ENCODE measurements around the gene DNAH8.
"Not testable (repeated sequence)": the region's sequence is repeated elsewhere in the genome, so short reads cannot be mapped to it uniquely, and the experiment has no call there.

DNAH8 gene

DNA sequence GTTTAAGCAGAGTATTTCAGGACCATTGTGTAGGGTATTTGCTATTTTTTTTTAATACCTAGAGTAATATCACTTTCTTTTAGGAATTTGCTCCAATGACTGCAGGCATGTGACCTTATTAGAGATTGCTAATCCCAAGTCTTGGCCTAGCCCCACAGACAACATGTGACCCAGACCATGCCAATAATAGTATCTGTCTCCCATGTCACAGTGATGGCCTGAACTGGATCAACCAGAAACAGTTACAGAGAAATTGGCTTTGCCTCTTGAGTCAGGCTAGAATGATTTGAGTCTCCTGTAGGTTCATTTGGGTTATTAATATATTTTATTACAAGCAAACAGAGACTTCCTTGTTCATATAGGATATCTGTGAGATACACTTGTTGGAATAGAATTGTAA is 116.8 kb downstream of the DNAH8 start:
- no peak for DNase-seq

DNA sequence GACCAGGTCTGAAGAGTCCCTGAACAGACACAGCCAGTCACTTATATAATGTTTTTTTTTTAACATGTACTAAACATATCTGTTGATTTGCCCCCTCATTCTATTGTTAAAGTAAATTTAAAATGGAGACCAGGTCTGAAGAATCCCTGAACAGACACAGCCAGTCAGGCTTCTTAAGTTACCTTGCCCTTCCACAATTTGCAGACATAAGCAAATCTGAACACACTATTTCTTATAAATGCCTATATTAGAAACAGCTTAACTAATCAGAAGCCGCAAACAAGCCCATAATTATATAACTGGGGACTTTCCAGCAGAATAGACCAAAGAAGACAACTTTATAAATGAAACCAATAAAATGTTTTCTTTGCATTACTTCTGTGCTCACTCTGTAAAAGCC is 118.2 kb downstream of the DNAH8 start:
- no peak for DNase-seq

DNA sequence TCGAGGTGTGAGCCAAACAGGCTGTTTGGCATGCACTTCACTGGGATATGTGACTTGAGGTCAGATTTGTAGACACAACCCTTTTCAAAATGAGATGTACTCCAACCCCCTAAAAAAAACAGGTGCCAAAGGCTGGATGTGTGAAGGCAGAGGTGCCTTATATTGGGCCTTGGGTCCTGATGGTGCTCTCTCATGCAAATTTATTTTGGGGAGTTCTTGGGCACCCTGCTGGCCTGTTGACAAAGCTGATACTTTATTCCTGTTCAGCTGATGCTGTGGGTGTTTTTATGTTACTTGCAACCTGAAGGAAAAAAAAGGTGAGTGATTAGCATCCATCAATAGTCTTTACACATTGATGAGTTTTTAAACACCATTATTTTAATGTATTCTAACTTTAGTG is 121.5 kb downstream of the DNAH8 start:
- DNase-seq: no peak

DNA sequence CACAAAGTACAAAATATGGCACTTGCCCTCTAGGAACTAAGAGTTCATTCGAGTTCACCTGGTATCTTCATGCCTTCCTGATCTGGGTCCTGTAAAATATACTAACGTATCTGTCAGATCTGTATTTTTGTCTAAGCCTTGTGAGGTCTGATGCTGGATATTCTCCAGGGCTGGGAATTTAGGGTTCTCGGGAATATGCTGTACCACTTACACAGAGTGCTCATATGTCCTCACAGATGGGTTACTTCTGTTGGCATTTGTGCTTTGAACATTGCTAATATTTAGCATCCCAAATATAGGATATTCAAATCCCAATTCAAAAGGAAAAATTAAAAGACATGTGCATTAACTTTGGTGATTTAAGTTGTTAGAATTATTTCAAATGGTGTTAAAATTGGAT is 122.0 kb downstream of the DNAH8 start:
- no peak for DNase-seq

DNA sequence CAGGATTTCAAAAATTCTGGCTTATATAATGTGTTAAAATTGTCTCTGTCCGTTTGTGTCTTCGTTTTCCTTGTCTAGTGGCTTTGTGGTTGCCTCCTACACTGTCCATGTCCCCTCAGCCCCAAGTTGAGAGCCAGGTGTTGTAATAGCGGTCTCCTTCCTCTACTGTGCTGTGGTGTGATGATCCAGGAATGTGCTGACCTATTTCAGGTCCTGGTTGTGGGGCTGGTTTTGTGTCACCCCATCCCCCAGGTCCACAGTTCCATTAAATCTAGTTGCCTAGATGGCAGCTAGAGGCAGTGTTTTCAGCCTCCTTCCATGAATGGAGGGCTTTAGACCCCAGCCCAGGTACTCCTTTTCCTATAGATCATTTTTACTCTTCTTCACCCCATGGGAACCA is 128.7 kb downstream of the DNAH8 start:
- no peak for DNase-seq

DNA sequence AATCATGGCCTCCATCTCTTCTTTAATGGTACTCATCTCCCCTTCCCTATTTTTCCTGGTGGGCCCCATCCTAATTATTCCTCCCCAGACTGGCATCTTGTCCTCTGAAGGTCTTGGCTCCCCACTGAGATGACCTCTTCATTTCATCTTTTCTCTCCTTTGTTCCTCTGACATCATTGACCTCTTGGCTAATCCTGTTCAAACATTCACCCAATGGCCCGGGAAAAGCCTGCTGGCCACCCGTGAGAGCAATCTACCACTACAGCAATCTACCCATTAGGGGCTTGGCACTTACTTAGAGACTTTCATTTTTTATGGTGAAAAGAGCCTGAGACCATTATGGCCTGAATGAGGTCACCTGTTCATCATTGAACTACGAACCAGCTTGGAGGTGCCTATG is 130.8 kb downstream of the DNAH8 start:
- DNase-seq: no peak

DNA sequence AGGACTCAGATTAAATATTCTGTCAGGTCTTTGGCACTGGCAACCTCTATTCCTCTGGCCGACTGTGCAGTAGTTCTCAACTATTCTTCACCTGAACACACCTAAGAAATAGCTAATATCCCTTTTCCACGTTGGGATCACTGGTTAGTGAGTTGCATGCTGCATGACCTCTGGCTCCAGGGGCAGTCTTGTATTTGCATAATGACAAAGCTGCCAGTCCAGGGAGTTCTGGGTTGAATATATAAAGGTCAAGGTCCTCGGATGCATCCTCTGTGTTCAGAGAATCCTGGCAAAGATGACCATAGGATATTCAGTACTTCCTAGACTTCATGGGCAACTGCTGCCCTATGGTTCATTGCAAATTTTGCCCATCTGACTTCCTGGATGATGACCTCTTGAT is 131.2 kb downstream of the DNAH8 start:
- DNase-seq: no peak

DNA sequence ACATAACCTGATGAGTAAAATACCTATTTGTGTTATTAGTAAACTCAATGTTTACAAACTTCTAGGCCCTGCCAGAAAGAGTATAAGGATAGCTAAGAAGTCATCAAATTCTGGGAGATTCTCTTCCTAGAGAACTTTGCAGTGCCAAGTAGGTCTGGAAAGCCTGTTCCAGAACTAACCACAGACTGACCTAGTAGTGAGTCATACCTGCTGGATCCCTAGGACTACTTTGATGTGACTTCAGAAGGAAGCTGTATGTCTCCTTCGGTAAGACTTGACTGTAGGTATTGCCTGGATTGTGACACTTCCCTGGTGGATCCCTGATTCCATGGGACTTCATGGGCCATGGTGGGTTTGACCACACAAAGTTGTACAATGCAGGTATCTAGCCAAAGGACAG is 131.7 kb downstream of the DNAH8 start:
- no peak for DNase-seq

DNA sequence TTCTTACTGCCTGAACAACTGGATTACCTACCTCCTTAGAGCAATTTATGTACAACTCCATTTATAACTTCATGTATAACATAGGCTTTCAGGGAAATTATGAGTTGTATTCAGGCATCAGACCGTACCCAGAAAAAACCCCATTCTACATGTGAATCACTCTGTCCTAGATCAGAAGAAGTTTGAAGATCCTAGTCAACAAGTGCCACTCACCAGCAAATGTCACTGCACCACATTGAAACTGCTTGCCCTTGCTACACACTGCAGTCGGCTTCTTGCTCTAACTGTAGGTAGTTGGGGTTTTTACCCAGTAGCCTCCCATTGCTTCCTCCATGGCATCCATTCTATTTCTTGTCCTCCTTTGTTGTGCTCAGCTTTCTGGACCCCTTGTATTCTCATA is 132.4 kb downstream of the DNAH8 start:
- DNase-seq: no peak

DNA sequence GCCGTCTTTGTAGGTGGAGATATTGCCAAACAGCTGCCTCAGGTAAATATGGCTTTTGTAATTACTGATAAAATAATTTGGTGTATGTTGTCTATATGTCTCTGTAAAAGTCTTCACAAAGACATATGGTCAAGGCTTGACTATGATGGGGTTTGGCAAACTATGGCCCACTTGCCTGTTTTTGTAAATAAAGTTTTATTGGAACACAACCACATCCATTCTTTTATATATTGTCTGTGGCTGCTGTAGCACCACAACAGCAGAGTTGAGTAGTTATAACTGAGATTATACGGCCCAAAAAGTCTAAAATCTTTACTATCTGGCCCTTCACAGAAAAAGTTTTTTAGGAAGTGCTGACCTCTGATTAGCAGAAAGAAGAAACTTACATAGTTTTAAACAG is 133.6 kb downstream of the DNAH8 start:
- DNase-seq: no peak

DNA sequence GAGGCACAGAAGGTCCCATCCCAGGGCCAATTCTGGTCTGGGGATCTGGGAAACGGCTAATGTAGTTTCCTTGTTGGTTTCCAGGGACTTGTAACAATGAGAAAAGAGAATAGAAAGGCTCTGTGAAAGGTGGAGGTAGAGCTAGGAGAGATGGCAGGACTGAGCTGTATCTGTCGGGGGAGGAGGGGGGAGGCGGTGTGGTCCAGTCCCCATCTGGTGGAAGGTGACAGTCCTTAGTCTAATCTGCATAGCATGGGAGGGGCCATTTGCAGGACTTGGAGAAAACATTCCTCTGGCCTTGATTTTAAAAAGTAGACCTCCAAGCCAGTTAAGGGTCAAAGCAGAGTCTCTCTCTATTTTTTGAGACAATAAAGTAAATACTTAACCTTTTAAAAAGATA is 137.1 kb downstream of the DNAH8 start:
- no peak for DNase-seq

DNA sequence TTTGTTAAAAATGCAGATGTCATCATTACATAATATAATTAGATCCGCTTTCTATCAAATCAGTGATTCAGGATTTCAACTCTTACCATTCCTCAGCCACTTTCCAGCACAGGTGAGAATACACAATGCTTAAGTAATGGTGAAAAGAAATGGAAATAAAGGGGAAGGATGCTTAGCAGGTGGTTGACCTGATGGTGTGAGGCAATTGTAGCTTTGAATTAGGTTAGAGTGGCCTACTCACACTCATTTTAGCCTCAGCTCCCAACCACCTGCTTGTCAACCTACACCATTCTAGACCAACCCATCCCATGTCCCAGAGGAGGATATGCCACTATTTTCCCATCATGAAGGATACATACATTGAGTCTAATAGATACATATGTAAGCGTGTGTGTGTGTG is 138.1 kb downstream of the DNAH8 start:
- DNase-seq: no peak

DNA sequence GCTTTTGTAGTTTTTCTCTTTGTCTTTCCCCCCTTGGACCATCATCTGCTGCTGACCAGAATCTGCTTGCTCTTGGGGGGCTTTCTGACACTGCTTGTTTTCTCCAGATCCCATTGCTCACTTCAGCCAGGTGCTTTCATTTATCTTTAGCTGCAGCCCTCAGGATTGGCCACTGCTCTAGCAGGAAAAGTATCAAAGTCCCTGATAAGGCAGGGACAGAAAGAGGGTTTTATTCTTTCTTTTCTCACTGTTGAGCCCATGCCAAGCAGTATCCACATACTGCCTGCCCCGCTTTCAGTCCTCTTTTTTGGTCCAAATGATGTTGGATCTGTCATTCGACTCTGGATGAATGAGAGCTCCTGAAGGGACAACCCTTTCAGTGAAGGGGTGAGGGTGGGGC is 141.4 kb downstream of the DNAH8 start:
- no peak for DNase-seq

DNA sequence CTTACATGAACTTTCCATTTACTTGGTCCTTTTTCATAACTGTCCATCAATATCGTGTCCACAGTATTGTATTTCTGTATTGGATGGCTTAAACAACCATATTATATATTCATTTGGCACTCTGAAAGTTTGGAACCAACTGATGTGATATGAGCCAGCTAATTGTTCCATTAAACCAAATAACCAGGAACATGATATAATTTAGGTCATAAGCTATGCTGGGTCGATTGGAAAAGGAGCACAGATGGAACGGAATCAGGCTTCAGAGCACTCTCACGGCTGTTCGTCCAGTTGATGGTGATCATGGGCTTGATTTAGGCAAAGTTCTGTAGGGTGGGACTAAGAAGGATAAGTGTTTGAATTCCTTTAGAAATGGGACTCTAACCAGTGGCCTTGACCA is 142.7 kb downstream of the DNAH8 start:
- DNase-seq: no peak

DNA sequence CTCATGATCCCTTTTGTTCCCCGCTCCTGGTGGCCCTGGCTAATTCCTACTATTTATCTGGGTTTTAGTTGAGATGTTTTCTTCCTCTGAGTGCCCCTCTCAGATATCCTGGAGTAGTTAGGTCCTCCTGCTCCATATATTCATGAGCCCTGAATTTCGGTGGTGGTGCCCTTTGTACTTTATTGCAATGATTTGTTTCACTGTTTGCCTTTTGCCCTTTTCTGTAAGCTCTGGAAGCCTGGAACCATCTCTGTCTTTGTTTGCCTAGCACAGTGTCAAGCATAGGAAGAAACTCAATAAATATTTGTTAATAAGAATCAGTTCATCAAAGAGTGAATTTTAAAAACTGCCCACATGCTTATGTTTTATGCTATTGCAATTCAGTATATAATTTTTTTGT is 144.9 kb downstream of the DNAH8 start:
- no peak for DNase-seq

DNA sequence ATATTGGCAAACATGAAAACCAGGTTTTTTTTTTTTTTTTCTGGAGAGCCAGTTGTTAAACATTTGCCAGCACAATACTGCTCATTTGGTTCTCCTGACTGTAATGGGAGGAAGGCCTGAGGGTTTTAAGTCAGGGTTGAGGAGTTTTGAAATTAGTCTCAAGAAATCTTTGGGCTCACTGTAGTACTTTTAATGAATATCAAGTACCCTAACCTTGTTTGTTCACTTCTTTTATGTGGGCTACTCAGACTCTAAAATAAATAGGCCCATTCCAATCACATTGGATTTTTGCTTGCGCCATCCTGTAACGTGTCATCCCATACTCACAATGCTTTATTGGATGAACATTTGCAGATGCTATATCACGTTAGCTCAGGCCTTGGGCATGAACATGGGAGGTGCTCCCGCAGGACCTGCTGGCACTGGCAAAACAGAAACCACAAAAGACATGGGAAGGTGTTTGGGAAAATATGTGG is 146.9 kb downstream of the DNAH8 start:
- no peak for DNase-seq

DNA sequence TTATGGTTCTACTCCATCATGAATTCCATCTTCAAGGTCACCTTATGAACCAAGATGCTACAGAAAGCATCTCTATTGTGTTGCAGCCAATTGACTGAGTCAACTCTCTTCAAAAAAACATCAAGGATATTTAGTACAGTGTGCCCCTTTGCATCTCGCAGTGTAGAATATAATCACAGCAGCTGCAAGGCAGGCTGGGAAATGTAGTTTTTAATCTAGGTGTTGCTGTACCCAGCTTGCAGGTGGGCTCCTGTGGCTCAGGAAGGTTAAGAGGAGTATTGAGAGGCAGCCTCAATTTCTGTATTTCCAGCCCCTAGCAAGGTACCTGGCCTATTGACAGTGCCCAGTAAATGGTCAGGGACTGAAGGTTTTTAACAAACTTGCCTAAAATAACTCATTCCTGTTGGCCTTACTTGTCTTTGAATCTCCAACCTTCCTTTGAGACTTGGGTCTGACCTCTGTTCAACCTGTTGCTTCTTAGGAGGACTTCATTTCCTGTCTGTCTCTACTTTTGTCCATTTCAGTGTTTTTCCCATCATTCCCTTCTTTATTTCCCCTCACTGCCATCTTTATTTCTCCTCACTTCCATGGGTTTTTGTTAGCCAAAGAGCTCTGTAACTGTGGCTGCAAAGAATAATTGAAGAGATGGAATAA is 150.5 kb downstream of the DNAH8 start:
- DNase-seq: no peak

DNA sequence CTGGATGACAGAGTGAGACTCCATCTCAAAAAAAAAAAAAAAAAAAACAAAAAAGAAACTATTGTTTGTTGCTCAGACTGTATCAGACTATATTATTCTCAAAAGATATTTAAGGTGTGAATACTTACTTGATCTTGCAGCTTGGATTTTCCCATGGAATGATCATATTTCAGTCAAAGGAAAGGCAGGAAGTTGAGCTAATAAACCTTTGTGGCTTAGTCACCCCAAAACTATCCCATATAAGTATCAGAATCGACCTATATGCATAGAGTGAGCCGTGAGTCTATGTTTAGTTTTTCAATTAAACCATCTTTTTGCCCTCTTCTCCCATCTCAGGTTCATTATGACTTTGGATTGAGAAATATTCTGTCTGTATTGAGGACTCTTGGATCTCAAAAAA is 152.6 kb downstream of the DNAH8 start:
- DNase-seq: no peak

DNA sequence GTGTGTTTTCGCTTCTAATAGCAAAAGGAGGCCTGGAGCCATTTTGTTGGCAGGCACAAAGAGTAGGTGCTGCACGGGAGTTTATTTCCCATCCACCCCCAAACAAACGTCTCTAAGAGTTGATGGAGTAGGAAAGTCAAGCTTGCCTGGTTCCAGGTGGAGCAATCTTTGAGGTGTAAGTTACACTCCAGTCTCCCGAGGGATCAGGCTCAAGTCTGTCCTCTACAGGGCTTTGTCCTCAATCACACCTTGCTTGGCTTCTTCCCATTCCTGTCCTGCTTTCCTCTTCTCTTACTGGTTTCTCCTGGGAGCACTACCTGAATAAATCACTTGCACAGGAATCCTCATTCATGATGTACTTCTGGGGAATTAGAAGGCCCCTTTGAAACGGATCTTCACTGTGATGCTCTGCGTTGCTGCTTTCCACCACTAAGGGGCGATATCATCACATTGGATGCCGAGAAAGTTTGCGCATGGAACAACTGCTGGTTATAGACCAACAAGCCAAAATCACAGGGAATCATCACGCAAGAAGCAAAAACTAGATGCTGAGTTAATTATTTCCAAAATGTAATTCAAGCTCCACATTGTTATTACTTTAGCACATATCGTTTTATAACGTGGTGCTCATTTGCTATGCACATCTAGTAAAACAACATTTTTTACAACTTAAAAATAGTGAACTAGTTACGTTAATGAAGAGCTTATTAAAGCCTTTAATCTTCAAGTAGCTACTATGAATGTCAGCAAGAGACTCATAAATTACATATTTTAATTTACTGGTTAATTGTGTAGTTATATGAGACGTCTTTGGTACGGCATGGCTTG is 156.8 kb downstream of the DNAH8 start:
- peak in 26 of 56 donors; percentile 0 to 67 (median 10) for DNase-seq

DNA sequence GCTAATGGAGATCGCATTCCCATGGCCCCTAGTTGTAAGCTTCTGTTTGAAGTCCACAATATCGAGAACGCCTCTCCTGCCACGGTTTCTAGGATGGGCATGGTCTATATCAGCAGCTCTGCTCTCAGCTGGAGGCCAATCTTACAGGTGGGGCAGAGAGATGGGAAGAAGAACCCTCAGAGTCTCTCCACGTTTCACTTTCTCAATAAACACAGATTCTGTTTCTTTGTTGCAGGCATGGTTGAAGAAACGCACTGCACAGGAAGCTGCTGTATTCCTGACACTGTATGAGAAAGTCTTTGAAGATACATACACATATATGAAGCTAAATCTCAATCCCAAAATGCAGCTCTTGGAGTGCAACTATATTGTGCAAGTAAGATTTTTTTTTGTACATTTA is 157.9 kb downstream of the DNAH8 start:
- no peak for DNase-seq

DNA sequence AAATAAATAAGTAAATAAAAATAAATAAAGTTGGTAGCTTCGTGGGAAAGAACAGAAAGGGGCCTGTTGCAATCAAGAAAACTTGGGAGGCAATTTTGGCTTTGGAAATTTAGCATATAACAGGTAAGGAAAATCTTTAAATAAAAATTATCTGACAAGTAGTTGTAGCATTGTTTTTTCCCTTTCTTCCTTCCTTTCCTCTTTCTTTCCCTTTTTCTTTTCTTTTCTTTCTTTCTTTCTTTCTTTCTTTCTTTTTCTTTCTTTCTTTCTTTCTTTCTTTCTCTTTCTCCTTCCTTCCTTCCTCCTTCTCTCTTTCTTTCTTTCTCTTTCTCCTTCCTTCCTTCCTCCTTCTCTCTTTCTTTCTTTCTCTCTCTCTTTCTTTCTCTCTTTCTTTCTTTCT is 158.7 kb downstream of the DNAH8 start:
- DNase-seq: not testable (repeated sequence)

DNA sequence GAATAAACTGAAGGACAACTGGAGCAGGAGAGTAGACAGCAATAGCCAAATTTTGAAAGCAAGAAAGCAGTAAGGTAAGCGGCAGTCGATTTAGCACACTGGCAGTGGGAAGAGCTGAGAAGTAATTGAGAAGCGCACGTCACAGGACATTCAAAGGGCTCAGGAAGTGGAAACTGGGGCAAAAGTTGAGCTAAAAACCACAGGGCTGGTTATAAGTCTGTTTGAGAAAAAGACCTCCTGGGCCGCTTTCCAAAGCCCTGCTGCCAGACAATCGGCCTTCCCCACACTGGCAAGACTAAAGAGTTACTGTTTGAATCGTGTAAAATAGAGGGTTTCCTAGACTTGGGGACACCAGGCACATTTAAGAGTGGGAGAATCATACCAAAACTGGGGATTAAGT is 161.4 kb downstream of the DNAH8 start:
- DNase-seq: peak in 41 of 56 donors; percentile 0 to 68 (median 31)

DNA sequence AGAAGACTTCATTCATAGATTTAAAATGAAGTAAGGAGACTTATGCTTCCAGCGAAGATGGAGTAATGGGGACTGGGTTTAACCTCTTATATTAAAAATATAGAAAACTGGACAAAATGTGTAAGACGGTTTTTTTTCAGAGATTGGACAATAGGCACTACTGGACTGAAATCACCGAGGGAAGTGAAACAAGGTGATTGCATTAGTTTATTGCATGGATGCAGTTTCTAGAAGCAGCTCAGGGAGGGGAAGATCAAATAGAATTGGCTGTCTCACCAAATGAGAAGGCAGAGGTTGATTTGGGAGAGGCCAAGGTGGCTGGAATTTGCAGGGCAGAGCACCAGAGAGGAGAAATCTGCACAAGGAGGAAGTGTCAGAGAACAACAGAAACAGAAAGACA is 162.6 kb downstream of the DNAH8 start:
- no peak for DNase-seq
